ENCODE measurements around the gene NUPR2. TPM values are rescaled to one million over a fixed set of nuclear protein-coding genes. Genes with fewer than 3 reads are reported as not detected.

NUPR2 gene
- total RNA-seq, 1 experiment from 2014 or later, result not detected

GRCh38 chr7:56081626-56082340 is 34.4 kb downstream of the NUPR2 start:
- peaks cover 0 to 6% of the 10 kb centered on the region in 2 experiments; a peak in 1 of 4 replicates for H3K4me1 ChIP-seq (ENCODE audit: control insufficient read depth in 1 of 2, insufficient read depth in 2 of 2, low read length in 2 of 2)
- no peak overlapping the region for H3K9ac ChIP-seq (ENCODE audit: low read length)
- intact Hi-C loops (cut with micrococcal nuclease), result no loop called here
- no peak overlapping the region for H3K27ac ChIP-seq (ENCODE audit: low read depth, low read length)
- no peaks in the 10 kb centered on the region for H3K9me3 ChIP-seq (ENCODE audit: control insufficient read depth in 1 of 2, insufficient read depth in 1 of 2, low read depth in 1 of 2, low read length in 2 of 2)
- ChIA-PET POLR2A (no interaction called here), RAD21 (ENCODE audit: low non-redundant PET in 1 of 2, low total read pairs in 2 of 2, uncharacterized antibody in 2 of 2, unreplicated experiment in 2 of 2) (no interaction called here), CTCF (no interaction called here)
- TF ChIP-seq EGR1 (IDR thresholded peaks at IDR 0.05; ENCODE audit: low read depth) (no peak), FOSL1 (IDR thresholded peaks at IDR 0.05; ENCODE audit: low read depth) (no peak), YY1 (IDR thresholded peaks at IDR 0.05; ENCODE audit: extremely low read depth, insufficient replicate concordance, low read depth, low read length) (no peak), REST (IDR thresholded peaks at IDR 0.05; ENCODE audit: low read depth) (no peak), EZH2phosphoT487 (IDR thresholded peaks at IDR 0.05; ENCODE audit: borderline replicate concordance) (no peak), ZBTB33 (IDR thresholded peaks at IDR 0.05; ENCODE audit: extremely low read depth, insufficient replicate concordance, low read length) (no peak), SIN3A (IDR thresholded peaks at IDR 0.05; ENCODE audit: low read depth) (no peak), SRF (IDR thresholded peaks at IDR 0.05; ENCODE audit: low read depth) (no peak), CTCF (IDR thresholded peaks at IDR 0.05 in 2 of 3, conservative IDR thresholded peaks at IDR 0.05 in 1 of 3; ENCODE audit: borderline replicate concordance in 1 of 3, insufficient read depth in 1 of 3, low read depth in 2 of 3, low read length in 2 of 3) (no peak), ZNF274 (IDR thresholded peaks at IDR 0.05; ENCODE audit: low read depth, low read length) (no peak), MAX (IDR thresholded peaks at IDR 0.05) (no peak), CBX3 (IDR thresholded peaks at IDR 0.05; ENCODE audit: low read depth) (no peak), JUND (IDR thresholded peaks at IDR 0.05) (no peak)
- no TSS peak for BruUV-seq (replicated peaks)
- H3K4me3 ChIP-seq (replicated peaks in 1 of 2; ENCODE audit: low read depth in 1 of 2, low read length in 2 of 2), result no peak overlapping the region
- H3K27me3 ChIP-seq (ENCODE audit: insufficient read depth, low read length), result no peaks in the 10 kb centered on the region
- H3K4me2 ChIP-seq (ENCODE audit: low read length), result no peak overlapping the region
- H4K20me1 ChIP-seq (ENCODE audit: insufficient read depth), result no peaks in the 10 kb centered on the region
- ATAC-seq, result no peak
- no peak for DNase-seq (ENCODE audit: low read depth, low spot score)
- H3K36me3 ChIP-seq (ENCODE audit: control insufficient read depth in 1 of 2, insufficient read depth in 2 of 2, low read length in 2 of 2), result peaks cover 7 to 15% of the 10 kb centered on the region in 2 experiments; a peak in 3 of 4 replicates
- no peak overlapping the region for H2AFZ ChIP-seq (ENCODE audit: low read depth, low read length, poor library complexity, severe bottlenecking)
- H3K79me2 ChIP-seq (ENCODE audit: insufficient read depth, low read length), result no peaks in the 10 kb centered on the region
- H3K9me2 ChIP-seq (ENCODE audit: insufficient read depth), result no peaks in the 10 kb centered on the region

Measured in HCT116 (cell line).